Ascending aorta (tissue), 2 donors: Measurements from ENCODE around the gene C16orf95. TPM values are rescaled to one million over a fixed set of nuclear protein-coding genes. Genes with fewer than 3 reads are reported as not detected.

ENCODE experiments used
- DNase-seq, 2 donors: peaks; one replicate each; pipeline ENCODE4 v3.0.0-alpha.2; 2019; ENCODE audit warnings: low spot score in 2 of 2
- H3K27ac ChIP-seq, 2 donors: fragments of 200-600 bp; sonication (generic); one replicate each; pipeline ENCODE4 v1.5.1; 2016 to 2017; ENCODE audit warnings: mild to moderate bottlenecking in 1 of 2
- H3K27me3 ChIP-seq: fragments of 200-600 bp; sonication (generic); one replicate; pipeline ENCODE4 v1.5.1; 2017
- H3K36me3 ChIP-seq, 2 donors: fragments of 200-600 bp; sonication (generic); one replicate each; pipeline ENCODE4 v1.5.1; 2016
- H3K4me1 ChIP-seq, 2 donors: fragments of 200-600 bp; sonication (generic); one replicate each; pipeline ENCODE4 v1.5.1; 2016 to 2017; ENCODE audit warnings: mild to moderate bottlenecking in 1 of 2
- H3K4me3 ChIP-seq, 2 donors: fragments of 200-600 bp; sonication (generic); one replicate each; pipeline ENCODE4 v1.5.1; 2016 to 2017; ENCODE audit warnings: mild to moderate bottlenecking in 1 of 2
- H3K9me3 ChIP-seq, 2 donors: fragments of 200-600 bp; sonication (generic); one replicate each; pipeline ENCODE4 v1.5.1; 2016
- CTCF ChIP-seq, 3 experiments: fragments of 200-600 bp in 2 of 3; fragments of 450-650 bp in 1 of 3; sonication (generic) in 2 of 3; IDR thresholded peaks; one replicate each; pipeline ENCODE4 v1.5.1; 2016 to 2019; ENCODE audit warnings: antibody characterized with exemption in 3 of 3, mild to moderate bottlenecking in 1 of 3, moderate library complexity in 1 of 3
- intact Hi-C: fragments of 100-400 bp; cut with DNase I; formaldehyde crosslinking; loops from one replicate; pipeline ENCODE4 v1.15.1; 2023
- total RNA-seq: library from RNA; depleted of rRNA; stranded (reverse); fragments of >200 nt; gene quantifications from one replicate; pipeline ENCODE4 v1.1.0, GENCODE V29; 2016

Gene C16orf95
- total RNA-seq, 1 donor from 2014 or later: not detected

- no peak overlapping the region for H3K27ac ChIP-seq
- H3K4me1 ChIP-seq: peaks cover 0 to 3% of the 10 kb centered on the region in 2 donors
- no peaks in the 10 kb centered on the region for H3K27me3 ChIP-seq
- no peak overlapping the region for H3K4me3 ChIP-seq
- intact Hi-C loops: loop anchor here (10.0 kb wide), 1 partner anchor 311 kb away; no protein-coding TSS in a partner anchor
- peak in 1 of 2 donors; percentile 59 for DNase-seq
- no peak for TF ChIP-seq CTCF (IDR thresholded peaks at IDR 0.05)
- no peaks in the 10 kb centered on the region for H3K9me3 ChIP-seq
- peaks cover 2 to 10% of the 10 kb centered on the region in 2 donors for H3K36me3 ChIP-seq
Measured at GRCh38 chr16:87323727-87324410, 6.7 kb upstream of the C16orf95 start.

DNA sequence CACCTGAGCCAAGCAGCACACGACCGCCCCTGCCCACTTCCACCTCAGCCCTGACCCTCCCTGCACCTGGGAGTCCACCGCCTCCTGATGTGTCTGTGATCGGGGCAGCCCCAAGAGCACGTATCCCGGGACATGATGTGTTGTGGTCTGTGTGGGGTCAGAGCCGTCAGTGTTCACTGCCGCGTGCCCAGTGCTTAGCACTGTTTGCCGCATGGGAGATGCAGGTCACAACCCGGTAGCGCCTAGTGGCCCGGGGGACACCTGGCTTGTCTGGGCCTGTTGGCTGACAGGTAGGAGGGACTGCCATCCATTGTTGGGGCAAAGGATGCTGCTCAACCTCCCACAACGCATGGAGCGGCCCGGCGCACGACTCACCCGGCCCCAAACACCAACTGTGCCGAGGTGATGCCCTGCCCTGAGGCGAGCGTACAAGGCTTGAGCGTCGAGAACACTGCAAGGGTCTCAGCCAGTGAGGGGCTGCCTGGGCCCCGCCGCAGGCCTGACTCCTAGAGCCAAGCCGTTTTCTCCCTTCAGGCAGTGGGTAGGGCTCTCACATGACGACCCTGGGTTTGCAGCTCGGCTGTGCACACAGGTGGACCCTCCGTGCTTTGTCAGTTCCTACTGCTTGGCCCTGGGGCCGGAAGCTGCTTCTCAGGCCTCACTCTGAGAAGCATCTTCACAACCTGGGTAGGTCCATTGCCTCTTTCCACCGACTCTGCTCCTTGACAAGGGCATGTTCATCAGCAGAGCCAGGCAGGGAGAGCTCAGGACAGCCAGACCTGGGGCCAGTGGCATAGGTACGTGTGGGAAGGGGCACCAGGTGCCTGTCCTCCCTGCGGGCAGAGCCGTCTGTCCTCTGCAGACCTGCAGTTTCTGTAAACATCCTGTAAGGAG, 5.9 kb upstream of the C16orf95 start:
- Histone ChIP-seq H3K27ac (no peak overlapping the region), H3K27me3 (no peaks in the 10 kb centered on the region), H3K4me3 (no peak overlapping the region), H3K4me1 (peaks cover 4 to 7% of the 10 kb centered on the region in 2 donors), H3K9me3 (no peaks in the 10 kb centered on the region), H3K36me3 (peaks cover 0 to 2% of the 10 kb centered on the region in 2 donors)
- intact Hi-C loops: loop anchor here (10.0 kb wide), 1 partner anchor 312 kb away; no protein-coding TSS in a partner anchor
- DNase-seq: peak in 1 of 2 donors; percentile 56
- no peak for TF ChIP-seq CTCF (IDR thresholded peaks at IDR 0.05)

DNA sequence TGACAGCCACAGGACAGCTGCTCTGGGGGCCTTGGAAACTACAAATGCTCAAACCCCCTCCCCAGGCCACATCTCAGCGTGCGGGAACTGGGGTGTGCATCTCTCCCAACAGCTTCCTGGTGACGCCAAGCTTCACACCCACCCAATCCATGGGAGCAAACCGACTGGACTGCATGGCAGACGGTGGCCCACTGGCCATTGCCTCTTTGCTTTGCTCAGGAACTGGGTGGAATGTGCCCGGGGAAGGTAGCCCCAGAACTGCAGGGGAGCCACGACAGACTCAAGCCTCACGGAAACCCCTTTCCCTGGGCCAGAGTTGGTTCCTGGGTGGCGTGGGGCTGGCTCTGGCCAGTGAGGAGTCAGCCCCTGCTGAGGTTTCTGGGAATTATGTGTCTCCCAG, 5.2 kb upstream of the C16orf95 start:
- peaks cover 6 to 9% of the 10 kb centered on the region in 2 donors for H3K4me1 ChIP-seq
- TF ChIP-seq CTCF (IDR thresholded peaks at IDR 0.05): no peak
- H3K4me3 ChIP-seq: no peak overlapping the region
- no peaks in the 10 kb centered on the region for H3K27me3 ChIP-seq
- H3K27ac ChIP-seq: no peak overlapping the region
- DNase-seq: no peak
- no peaks in the 10 kb centered on the region for H3K36me3 ChIP-seq
- H3K9me3 ChIP-seq: no peaks in the 10 kb centered on the region
- intact Hi-C loops: loop anchor here (10.0 kb wide), 1 partner anchor 312 kb away; no protein-coding TSS in a partner anchor

GRCh38 chr16:87321336-87322107, 4.3 kb upstream of the C16orf95 start:
- H3K4me1 ChIP-seq: peaks cover 6 to 9% of the 10 kb centered on the region in 2 donors
- DNase-seq: no peak
- intact Hi-C loops: loop anchor here (10.0 kb wide), 1 partner anchor 313 kb away; no protein-coding TSS in a partner anchor
- no peaks in the 10 kb centered on the region for H3K36me3 ChIP-seq
- H3K27me3 ChIP-seq: no peaks in the 10 kb centered on the region
- no peaks in the 10 kb centered on the region for H3K9me3 ChIP-seq
- no peak for TF ChIP-seq CTCF (IDR thresholded peaks at IDR 0.05)
- H3K4me3 ChIP-seq: no peak overlapping the region
- H3K27ac ChIP-seq: no peak overlapping the region
